ENCODE measurements around the gene PRKCB.

PRKCB gene

GRCh38 chr16:24208710-24209109 lies 372.9 kb downstream of the PRKCB start:
- Histone ChIP-seq H3K27ac (no peak overlapping the region), H3K27me3 (ENCODE audit: control insufficient read depth, insufficient read depth, low read length) (no peaks in the 10 kb centered on the region), H3K79me2 (no peaks in the 10 kb centered on the region), H3K4me2 (ENCODE audit: low read length) (no peak overlapping the region), H3K9me3 (ENCODE audit: control insufficient read depth, low read length) (no peaks in the 10 kb centered on the region), H3K4me1 (no peaks in the 10 kb centered on the region), H3K9ac (no peak overlapping the region), H3K4me3 (ENCODE audit: low read depth, low read length) (no peak overlapping the region), H2AFZ (no peak overlapping the region), H3K36me3 (ENCODE audit: control insufficient read depth, insufficient read depth, low read length) (no peaks in the 10 kb centered on the region)
- no peak for TF ChIP-seq CTCF (IDR thresholded peaks at IDR 0.05)

- Histone ChIP-seq H3K4me2 (ENCODE audit: low read length) (no peak overlapping the region), H3K9me3 (ENCODE audit: control insufficient read depth, low read length) (no peaks in the 10 kb centered on the region), H3K9ac (no peak overlapping the region), H3K27ac (no peak overlapping the region), H3K4me1 (no peaks in the 10 kb centered on the region), H3K27me3 (ENCODE audit: control insufficient read depth, insufficient read depth, low read length) (no peaks in the 10 kb centered on the region), H3K79me2 (no peaks in the 10 kb centered on the region), H3K4me3 (ENCODE audit: low read depth, low read length) (no peak overlapping the region), H3K36me3 (ENCODE audit: control insufficient read depth, insufficient read depth, low read length) (no peaks in the 10 kb centered on the region), H2AFZ (no peak overlapping the region)
- TF ChIP-seq CTCF (IDR thresholded peaks at IDR 0.05) = no peak
Observed at GRCh38 chr16:24214992-24215391, 379.2 kb downstream of the PRKCB start.

- Histone ChIP-seq H3K4me3 (ENCODE audit: low read depth, low read length) (no peak overlapping the region), H3K4me1 (no peaks in the 10 kb centered on the region), H3K4me2 (ENCODE audit: low read length) (no peak overlapping the region), H3K9ac (no peak overlapping the region), H3K36me3 (ENCODE audit: control insufficient read depth, insufficient read depth, low read length) (no peaks in the 10 kb centered on the region), H3K27me3 (ENCODE audit: control insufficient read depth, insufficient read depth, low read length) (no peaks in the 10 kb centered on the region), H2AFZ (no peak overlapping the region), H3K27ac (no peak overlapping the region), H3K9me3 (ENCODE audit: control insufficient read depth, low read length) (no peaks in the 10 kb centered on the region), H3K79me2 (no peaks in the 10 kb centered on the region)
- TF ChIP-seq CTCF (IDR thresholded peaks at IDR 0.05) = no peak
Observed at GRCh38 chr16:24216961-24217360, 381.2 kb downstream of the PRKCB start.

- TF ChIP-seq CTCF (IDR thresholded peaks at IDR 0.05) = no peak
- H3K79me2 ChIP-seq = no peaks in the 10 kb centered on the region
Observed at GRCh38 chr16:24217461-24217860, 381.7 kb downstream of the PRKCB start.

GRCh38 chr16:24218299-24218698 lies 382.5 kb downstream of the PRKCB start:
- H3K4me2 ChIP-seq (ENCODE audit: low read length) = no peak overlapping the region
- H3K9me3 ChIP-seq (ENCODE audit: control insufficient read depth, low read length) = no peaks in the 10 kb centered on the region
- H2AFZ ChIP-seq = no peak overlapping the region
- no peaks in the 10 kb centered on the region for H3K79me2 ChIP-seq
- H3K27me3 ChIP-seq (ENCODE audit: control insufficient read depth, insufficient read depth, low read length) = no peaks in the 10 kb centered on the region
- H3K4me3 ChIP-seq (ENCODE audit: low read depth, low read length) = no peak overlapping the region
- no peaks in the 10 kb centered on the region for H3K36me3 ChIP-seq (ENCODE audit: control insufficient read depth, insufficient read depth, low read length)
- no peak for TF ChIP-seq CTCF (IDR thresholded peaks at IDR 0.05)
- no peak overlapping the region for H3K27ac ChIP-seq
- H3K9ac ChIP-seq = no peak overlapping the region
- H3K4me1 ChIP-seq = no peaks in the 10 kb centered on the region

More at GRCh38 chr16:24217461-24217860, 381.7 kb downstream of the PRKCB start:
- no peaks in the 10 kb centered on the region for H3K4me1 ChIP-seq
- H2AFZ ChIP-seq = no peak overlapping the region
- H3K4me3 ChIP-seq (ENCODE audit: low read depth, low read length) = no peak overlapping the region
- H3K36me3 ChIP-seq (ENCODE audit: control insufficient read depth, insufficient read depth, low read length) = no peaks in the 10 kb centered on the region
- H3K4me2 ChIP-seq (ENCODE audit: low read length) = no peak overlapping the region
- no peak overlapping the region for H3K9ac ChIP-seq
- no peaks in the 10 kb centered on the region for H3K9me3 ChIP-seq (ENCODE audit: control insufficient read depth, low read length)
- H3K27ac ChIP-seq = no peak overlapping the region
- H3K27me3 ChIP-seq (ENCODE audit: control insufficient read depth, insufficient read depth, low read length) = no peaks in the 10 kb centered on the region

Data from parathyroid adenoma (tissue), 2 donors.